AG09309 (cell line): ENCODE results near the gene NEK7.

ENCODE experiments used
- DNase-seq: peaks from one replicate; pipeline ENCODE4 v3.0.0-alpha.2; 2010; ENCODE audit warnings: low read depth
- H3K4me3 ChIP-seq: 2 replicates; pipeline ENCODE4 v1.5.1; 2011; ENCODE audit warnings: mild to moderate bottlenecking, low read depth, low read length, moderate library complexity; ENCODE audit not compliant: control insufficient read depth
- CTCF ChIP-seq: IDR thresholded peaks from 2 replicates; pipeline ENCODE4 v1.5.1; 2011; ENCODE audit warnings: mild to moderate bottlenecking, low read depth, low read length, inconsistent platforms; ENCODE audit not compliant: insufficient read depth, control insufficient read depth; ENCODE audit errors: missing control alignments

The NEK7 gene

GRCh38 chr1:198155253-198155652 lies 1.5 kb upstream of the NEK7 start:
- H3K4me3 ChIP-seq: no peak overlapping the region
- no peak for TF ChIP-seq CTCF
- DNase-seq: peak; percentile 59

- TF ChIP-seq CTCF: peak; percentile 84
- H3K4me3 ChIP-seq: peak overlapping the region; percentile 86
- DNase-seq: peak; percentile 49
Observed at GRCh38 chr1:198156111-198156744, 570 bp upstream of the NEK7 start.

GRCh38 chr1:198157241-198157846 lies 546 bp downstream of the NEK7 start:
- peak; percentile 76 for DNase-seq
- H3K4me3 ChIP-seq: peak overlapping the region; percentile 86
- no peak for TF ChIP-seq CTCF

- no peak for DNase-seq
- peak overlapping the region; percentile 86 for H3K4me3 ChIP-seq
- no peak for TF ChIP-seq CTCF
Observed at GRCh38 chr1:198157847-198158725, 1.3 kb downstream of the NEK7 start.

GRCh38 chr1:198158735-198159589 lies 2.2 kb downstream of the NEK7 start:
- TF ChIP-seq CTCF: no peak
- DNase-seq: peak; percentile 55
- peak overlapping the region; percentile 86 for H3K4me3 ChIP-seq

- H3K4me3 ChIP-seq: peak overlapping the region; percentile 86
- TF ChIP-seq CTCF: no peak
- no peak for DNase-seq
Observed at GRCh38 chr1:198160222-198160621, 3.4 kb downstream of the NEK7 start.
